Lung (tissue), 12 donors: Measurements from ENCODE around the gene EPB41. TPM values are rescaled to one million over a fixed set of nuclear protein-coding genes. Genes with fewer than 3 reads are reported as not detected.
"Not testable (repeated sequence)": the region's sequence is repeated elsewhere in the genome, so short reads cannot be mapped to it uniquely, and the experiment has no call there.

Source experiments
- ATAC-seq: fragments of 200-7000 bp; cut with Tn5 transposase; one replicate; pipeline ENCODE4 v1.9.1; 2020; ENCODE audit warnings: moderate number of reproducible peaks; ENCODE audit not compliant: insufficient read depth, low FRiP score
- DNase-seq, 3 donors: peaks; one replicate each; pipeline ENCODE4 v3.0.0-alpha.2; 2013 to 2017
- H3K27ac ChIP-seq, 2 donors: one replicate each; pipeline ENCODE4 v1.5.1; 2013; ENCODE audit warnings: mild to moderate bottlenecking in 2 of 2, moderate library complexity in 2 of 2, control low read depth in 1 of 2, inconsistent platforms in 1 of 2, low read depth in 1 of 2, low read length in 1 of 2
- H3K27me3 ChIP-seq, 3 donors: one replicate each; pipeline ENCODE4 v1.5.1; 2013; ENCODE audit warnings: low read length in 2 of 3; ENCODE audit not compliant: control insufficient read depth in 3 of 3, insufficient read depth in 3 of 3
- H3K36me3 ChIP-seq, 4 donors: one replicate each; pipeline ENCODE4 v1.5.1; 2013; ENCODE audit warnings: low read length in 4 of 4, mild to moderate bottlenecking in 1 of 4, moderate library complexity in 1 of 4; ENCODE audit not compliant: control insufficient read depth in 4 of 4, insufficient read depth in 4 of 4
- H3K4me1 ChIP-seq, 5 donors: one replicate each; pipeline ENCODE4 v1.5.1; 2013; ENCODE audit warnings: low read length in 5 of 5, mild to moderate bottlenecking in 2 of 5, moderate library complexity in 1 of 5; ENCODE audit not compliant: control insufficient read depth in 5 of 5, insufficient read depth in 5 of 5
- H3K4me3 ChIP-seq: one replicate; pipeline ENCODE4 v1.5.1; 2013; ENCODE audit warnings: mild to moderate bottlenecking, control low read depth, moderate library complexity
- H3K9ac ChIP-seq, 2 donors: one replicate each; pipeline ENCODE4 v1.5.1; 2013; ENCODE audit warnings: low read length in 2 of 2, control low read depth in 1 of 2; ENCODE audit not compliant: insufficient read depth in 1 of 2
- H3K9me3 ChIP-seq, 4 donors: one replicate each; pipeline ENCODE4 v1.5.1; 2013; ENCODE audit warnings: low read length in 3 of 4, mild to moderate bottlenecking in 1 of 4, moderate library complexity in 1 of 4; ENCODE audit not compliant: control insufficient read depth in 4 of 4, insufficient read depth in 3 of 4
- CTCF ChIP-seq: IDR thresholded peaks from 2 replicates; pipeline ENCODE4 v1.5.1; 2012; ENCODE audit warnings: mild to moderate bottlenecking; ENCODE audit errors: control extremely low read depth, extremely low read depth
- WGBS, 2 donors: extraction: QIAGEN DNeasy Blood & Tissue Kit; methylation state at CpG; one replicate each; pipeline ENCODE4 v1.1.7; 2013; 5-methylcytosine and 5-hydroxymethylcytosine counted together
- polyA plus RNA-seq, 2 donors: library from polyadenylated mRNA; stranded (reverse); fragments of 200-250 nt; gene quantifications; one replicate each; pipeline ENCODE4 v1.2.1, GENCODE V29; 2013
- total RNA-seq, 2 donors: library from RNA; depleted of rRNA in 1 of 2; stranded (reverse); fragments of >200 nt in 1 of 2; gene quantifications; one replicate each; pipeline ENCODE4 v1.2.1, GENCODE V29; 2014 to 2021
- donor health status: control.
- donor health status: control.
- donor health status: Bipolar disorder and iron deficiency.
- donor health status: healthy.
- donor health status: DM: yes; HTN: yes; CAD: no.

The EPB41 gene
- total and polyA plus RNA-seq, 4 donors: 10.4 to 69.0 (median 33.3) TPM

- Histone ChIP-seq H3K9ac (no peak overlapping the region), H3K9me3 (no peaks in the 10 kb centered on the region), H3K4me3 (no peak overlapping the region), H3K4me1 (no peaks in the 10 kb centered on the region), H3K36me3 (no peaks in the 10 kb centered on the region), H3K27ac (no peak overlapping the region), H3K27me3 (no peaks in the 10 kb centered on the region)
- 75 to 78% methylated on average over 3 of the region's 3 CpGs for WGBS, 2 donors
- no peak for TF ChIP-seq CTCF
- DNase-seq (no peak), ATAC-seq (no peak)
These were observed 46.5 kb upstream of the EPB41 start for GRCh38 chr1:28867850-28868249.

GRCh38 chr1:28869952-28870351 is 44.4 kb upstream of the EPB41 start:
- no peak overlapping the region for H3K27ac ChIP-seq
- DNase-seq (no peak), ATAC-seq (no peak)
- H3K4me1 ChIP-seq: no peaks in the 10 kb centered on the region
- no peak overlapping the region for H3K4me3 ChIP-seq
- no peaks in the 10 kb centered on the region for H3K27me3 ChIP-seq
- 95 to 97% methylated on average over 5 of the region's 5 CpGs for WGBS, 2 donors
- H3K36me3 ChIP-seq: no peaks in the 10 kb centered on the region
- no peaks in the 10 kb centered on the region for H3K9me3 ChIP-seq
- no peak overlapping the region for H3K9ac ChIP-seq
- TF ChIP-seq CTCF: no peak

GRCh38 chr1:28871631-28872401 is 42.6 kb upstream of the EPB41 start:
- H3K4me1 ChIP-seq: no peaks in the 10 kb centered on the region
- H3K9me3 ChIP-seq: no peaks in the 10 kb centered on the region
- DNase-seq (no peak), ATAC-seq (no peak)
- no peak overlapping the region for H3K4me3 ChIP-seq
- H3K27me3 ChIP-seq: no peaks in the 10 kb centered on the region
- no peaks in the 10 kb centered on the region for H3K36me3 ChIP-seq
- no peak overlapping the region for H3K27ac ChIP-seq
- WGBS, 2 donors: 87 to 88% methylated on average over 12 of the region's 12 CpGs
- no peak overlapping the region for H3K9ac ChIP-seq
- no peak for TF ChIP-seq CTCF

- not testable (repeated sequence) for DNase-seq, H3K36me3 ChIP-seq, H3K4me3 ChIP-seq, H3K4me1 ChIP-seq, H3K27me3 ChIP-seq, ATAC-seq, H3K9me3 ChIP-seq, H3K9ac ChIP-seq, H3K27ac ChIP-seq
- WGBS, 2 donors: 36 to 68% methylated on average over 5 of the region's 5 CpGs
These were observed 39.2 kb upstream of the EPB41 start for GRCh38 chr1:28875134-28875533.
